ENCODE data around the gene PARL. TPM values are rescaled to one million over a fixed set of nuclear protein-coding genes. Genes with fewer than 3 reads are reported as not detected.

The PARL gene
- total RNA-seq, 1 experiment from 2014 or later, result 91.3 TPM

- no peaks in the 10 kb centered on the region for H3K9me3 ChIP-seq
- no TSS peak for BruUV-seq (replicated peaks)
- H3K4me1 Mint-ChIP-seq (ENCODE audit: low read depth, unreplicated experiment), result no peaks in the 10 kb centered on the region
- no peaks in the 10 kb centered on the region for H3K4me1 ChIP-seq
- no peaks in the 10 kb centered on the region for H3K9me3 Mint-ChIP-seq (ENCODE audit: unreplicated experiment)
- H3K27ac Mint-ChIP-seq (ENCODE audit: unreplicated experiment), result no peak overlapping the region
- H3K36me3 Mint-ChIP-seq (ENCODE audit: insufficient read depth, unreplicated experiment), result peaks cover 53% of the 10 kb centered on the region
- TF ChIP-seq CTCF (IDR thresholded peaks at IDR 0.05; ENCODE audit: insufficient read depth in 1 of 2, low read depth in 1 of 2, low read length in 1 of 2, severe bottlenecking in 1 of 2, unreplicated experiment in 1 of 2), result no peak
- intact Hi-C loops (cut with micrococcal nuclease; ENCODE audit: unreplicated experiment), result no loop called here
- CTCF ChIA-PET, result no interaction called here
- DNase-seq, result no peak
- POLR2A ChIA-PET, result no interaction called here
- H3K36me3 ChIP-seq (ENCODE audit: control insufficient read depth, insufficient read depth, low read length), result peaks cover 4% of the 10 kb centered on the region
- no peak overlapping the region for H3K4me3 ChIP-seq (ENCODE audit: low read depth, low read length)
- H3K27me3 Mint-ChIP-seq (ENCODE audit: insufficient read depth, unreplicated experiment), result no peaks in the 10 kb centered on the region
- no peaks in the 10 kb centered on the region for H3K27me3 ChIP-seq (replicated peaks; ENCODE audit: control insufficient read depth, insufficient read depth, low read length)
- H3K4me3 Mint-ChIP-seq (ENCODE audit: unreplicated experiment), result no peak overlapping the region
Observed at GRCh38 chr3:183811638-183812037, 73.0 kb downstream of the PARL start.

- no peak overlapping the region for H3K27ac Mint-ChIP-seq (ENCODE audit: unreplicated experiment)
- peaks cover 5% of the 10 kb centered on the region for H3K36me3 ChIP-seq (ENCODE audit: control insufficient read depth, insufficient read depth, low read length)
- BruUV-seq (replicated peaks), result no TSS peak
Observed at GRCh38 chr3:183810643-183811594, 73.8 kb downstream of the PARL start.

GRCh38 chr3:183809270-183809669 lies 75.4 kb downstream of the PARL start:
- intact Hi-C loops (cut with micrococcal nuclease; ENCODE audit: unreplicated experiment), result no loop called here
- Mint-ChIP-seq H3K27me3 (ENCODE audit: insufficient read depth, unreplicated experiment) (no peaks in the 10 kb centered on the region), H3K4me1 (ENCODE audit: low read depth, unreplicated experiment) (no peaks in the 10 kb centered on the region), H3K36me3 (ENCODE audit: insufficient read depth, unreplicated experiment) (peaks cover 56% of the 10 kb centered on the region), H3K4me3 (ENCODE audit: unreplicated experiment) (no peak overlapping the region), H3K27ac (ENCODE audit: unreplicated experiment) (no peak overlapping the region), H3K9me3 (ENCODE audit: unreplicated experiment) (no peaks in the 10 kb centered on the region)
- H3K27me3 ChIP-seq (replicated peaks; ENCODE audit: control insufficient read depth, insufficient read depth, low read length), result no peaks in the 10 kb centered on the region
- no peaks in the 10 kb centered on the region for H3K4me1 ChIP-seq
- ChIA-PET POLR2A (interaction anchor here (0.5 kb wide), 1 partner anchor 75 kb away, joined by 9 read pairs; no protein-coding TSS in a partner anchor), CTCF (no interaction called here)
- no peak overlapping the region for H3K4me3 ChIP-seq (ENCODE audit: low read depth, low read length)
- BruUV-seq (replicated peaks), result no TSS peak
- DNase-seq, result no peak
- no peak for TF ChIP-seq CTCF (IDR thresholded peaks at IDR 0.05; ENCODE audit: insufficient read depth in 1 of 2, low read depth in 1 of 2, low read length in 1 of 2, severe bottlenecking in 1 of 2, unreplicated experiment in 1 of 2)
- H3K36me3 ChIP-seq (ENCODE audit: control insufficient read depth, insufficient read depth, low read length), result peaks cover 5% of the 10 kb centered on the region
- H3K9me3 ChIP-seq, result no peaks in the 10 kb centered on the region

More at GRCh38 chr3:183810643-183811594, 73.8 kb downstream of the PARL start:
- H3K9me3 Mint-ChIP-seq (ENCODE audit: unreplicated experiment), result no peaks in the 10 kb centered on the region
- DNase-seq, result no peak
- POLR2A ChIA-PET, result no interaction called here
- no peaks in the 10 kb centered on the region for H3K4me1 Mint-ChIP-seq (ENCODE audit: low read depth, unreplicated experiment)
- CTCF ChIA-PET, result no interaction called here
- peaks cover 55% of the 10 kb centered on the region for H3K36me3 Mint-ChIP-seq (ENCODE audit: insufficient read depth, unreplicated experiment)
- Histone ChIP-seq H3K4me1 (no peaks in the 10 kb centered on the region), H3K27me3 (replicated peaks; ENCODE audit: control insufficient read depth, insufficient read depth, low read length) (no peaks in the 10 kb centered on the region), H3K4me3 (ENCODE audit: low read depth, low read length) (no peak overlapping the region), H3K9me3 (no peaks in the 10 kb centered on the region)
- H3K27me3 Mint-ChIP-seq (ENCODE audit: insufficient read depth, unreplicated experiment), result no peaks in the 10 kb centered on the region
- no peak overlapping the region for H3K4me3 Mint-ChIP-seq (ENCODE audit: unreplicated experiment)
- no peak for TF ChIP-seq CTCF (IDR thresholded peaks at IDR 0.05; ENCODE audit: insufficient read depth in 1 of 2, low read depth in 1 of 2, low read length in 1 of 2, severe bottlenecking in 1 of 2, unreplicated experiment in 1 of 2)
- intact Hi-C loops (cut with micrococcal nuclease; ENCODE audit: unreplicated experiment), result loop anchor here (1.0 kb wide), 1 partner anchor 21 kb away; no protein-coding TSS in a partner anchor
